Muscle of back (tissue), 11 donors: ENCODE data around the gene SHMT1. TPM values are rescaled to one million over a fixed set of nuclear protein-coding genes. Genes with fewer than 3 reads are reported as not detected.
"Not testable (repeated sequence)": the region's sequence is repeated elsewhere in the genome, so short reads cannot be mapped to it uniquely, and the experiment has no call there.

Source experiments
- DNase-seq, 3 donors: peaks; one replicate each; pipeline versions ENCODE4 v3.0.0 to v3.0.0-alpha.2; 2013
- polyA plus RNA-seq, 10 donors: library from polyadenylated mRNA; unstranded; fragments of 120-200 nt; gene quantifications; one replicate each; pipeline ENCODE4 v1.2.1, GENCODE V29; 2013; ENCODE audit not compliant: insufficient read length in 10 of 10

The SHMT1 gene
- polyA plus RNA-seq, 10 donors: 6.6 to 14.2 (median 10.3) TPM

GRCh38 chr17:18379246-18380146 lies 16.1 kb upstream of the SHMT1 start:
- no peak for DNase-seq

- not testable (repeated sequence) for DNase-seq
Measured at GRCh38 chr17:18378614-18379013, 15.3 kb upstream of the SHMT1 start.

GRCh38 chr17:18378205-18378505 lies 14.8 kb upstream of the SHMT1 start:
- DNase-seq: no peak

GRCh38 chr17:18377437-18378204 lies 14.3 kb upstream of the SHMT1 start, which contains the start of gene EVPLL:
TSS of gene EVPLL (plus strand) at chr17:18377778. CDS start at chr17:18380938, 3,160 bp downstream.
- no peak for DNase-seq

GRCh38 chr17:18374216-18374615 lies 10.9 kb upstream of the SHMT1 start:
- DNase-seq: no peak

GRCh38 chr17:18373181-18373580 lies 9.8 kb upstream of the SHMT1 start:
- not testable (repeated sequence) for DNase-seq

- DNase-seq: no peak
Measured at GRCh38 chr17:18371455-18371854, 8.1 kb upstream of the SHMT1 start.

GRCh38 chr17:18370761-18371160 lies 7.4 kb upstream of the SHMT1 start:
- DNase-seq: no peak

GRCh38 chr17:18368946-18369345 lies 5.6 kb upstream of the SHMT1 start:
- DNase-seq: no peak

- DNase-seq: no peak
Measured at GRCh38 chr17:18364166-18364565, 816 bp upstream of the SHMT1 start.

- peak; percentile 25 to 65 (median 40) for DNase-seq
Measured at GRCh38 chr17:18362698-18363100, 651 bp downstream of the SHMT1 start.

- DNase-seq: peak in 1 of 3 donors; percentile 48
Measured at GRCh38 chr17:18361837-18362697, 1.3 kb downstream of the SHMT1 start.

GRCh38 chr17:18360518-18360917 lies 2.8 kb downstream of the SHMT1 start:
- DNase-seq: no peak

GRCh38 chr17:18356624-18357023 lies 6.7 kb downstream of the SHMT1 start:
- peak in 2 of 3 donors; percentile 21 to 45 for DNase-seq

- no peak for DNase-seq
Measured at GRCh38 chr17:18353541-18353940, 9.8 kb downstream of the SHMT1 start.

GRCh38 chr17:18344021-18344420 lies 19.3 kb downstream of the SHMT1 start:
- DNase-seq: no peak

- no peak for DNase-seq
Measured at GRCh38 chr17:18339933-18340332, 23.4 kb downstream of the SHMT1 start.

GRCh38 chr17:18338158-18338557 lies 25.2 kb downstream of the SHMT1 start:
- not testable (repeated sequence) for DNase-seq

- no peak for DNase-seq
Measured at GRCh38 chr17:18332909-18333489, 30.4 kb downstream of the SHMT1 start.

- no peak for DNase-seq
Measured at GRCh38 chr17:18331879-18332278, 31.5 kb downstream of the SHMT1 start.

GRCh38 chr17:18328643-18329204 lies 34.6 kb downstream of the SHMT1 start:
- no peak for DNase-seq
